Keratinocyte (primary cell): ENCODE measurements around the gene PPL. TPM values are rescaled to one million over a fixed set of nuclear protein-coding genes. Genes with fewer than 3 reads are reported as not detected.

Experiments used
- DNase-seq: peaks from one replicate; pipeline ENCODE4 v3.0.0-alpha.2; 2011; ENCODE audit warnings: low read depth, missing footprints, low spot score
- FAIRE-seq: peaks from 2 replicates; lab custom pipeline; 2011; peaks lifted over from hg19 to GRCh38; lab: Jason Lieb, UNC
- H2AFZ ChIP-seq: 2 replicates; pipeline ENCODE4 v1.6.0; 2012; ENCODE audit warnings: low read length, control low read depth, inconsistent platforms; ENCODE audit not compliant: control insufficient read depth
- H3K27ac ChIP-seq: 2 replicates; pipeline ENCODE4 v1.5.1; 2011; ENCODE audit warnings: low read length; ENCODE audit not compliant: control insufficient read depth, insufficient read depth
- H3K27me3 ChIP-seq: 3 replicates; pipeline ENCODE4 v1.6.0; 2011; ENCODE audit warnings: low read length; ENCODE audit not compliant: control insufficient read depth, insufficient read depth; ENCODE audit errors: extremely low read depth
- H3K36me3 ChIP-seq, 2 experiments: 2 replicates in 1 of 2; 3 replicates in 1 of 2; pipeline ENCODE4 v1.5.1; 2011; ENCODE audit warnings: low read length in 2 of 2, mild to moderate bottlenecking in 1 of 2; ENCODE audit not compliant: control insufficient read depth in 2 of 2, insufficient read depth in 2 of 2; ENCODE audit errors: extremely low read depth in 1 of 2
- H3K4me1 ChIP-seq: 3 replicates; pipeline ENCODE4 v1.5.1; 2011; ENCODE audit warnings: low read length; ENCODE audit not compliant: control insufficient read depth, insufficient read depth; ENCODE audit errors: extremely low read depth
- H3K4me2 ChIP-seq: 3 replicates; pipeline ENCODE4 v1.6.0; 2011; ENCODE audit warnings: low read depth, low read length; ENCODE audit not compliant: control insufficient read depth, insufficient read depth; ENCODE audit errors: extremely low read depth
- H3K4me3 ChIP-seq, 3 experiments: fragments of 200-600 bp in 1 of 3; sonication (generic) in 1 of 3; 2 replicates in 2 of 3; 3 replicates in 1 of 3; pipeline ENCODE4 v1.5.1; 2011 to 2016; ENCODE audit warnings: low read length in 3 of 3, mild to moderate bottlenecking in 3 of 3, control low read depth in 2 of 3, inconsistent platforms in 1 of 3, low read depth in 1 of 3, mixed read lengths in 1 of 3, mixed run types in 1 of 3, moderate library complexity in 1 of 3; ENCODE audit not compliant: control insufficient read depth in 2 of 3, insufficient read depth in 2 of 3; ENCODE audit errors: extremely low read depth in 1 of 3
- H3K79me2 ChIP-seq: 2 replicates; pipeline ENCODE4 v1.6.0; 2012; ENCODE audit warnings: low read length; ENCODE audit not compliant: control insufficient read depth, insufficient read depth
- H3K9ac ChIP-seq: 3 replicates; pipeline ENCODE4 v1.6.0; 2011; ENCODE audit warnings: low read length; ENCODE audit not compliant: control insufficient read depth, insufficient read depth; ENCODE audit errors: extremely low read depth
- H3K9me1 ChIP-seq: 3 replicates; pipeline ENCODE4 v1.6.0; 2011; ENCODE audit warnings: low read length; ENCODE audit not compliant: control insufficient read depth, insufficient read depth; ENCODE audit errors: extremely low read depth
- H3K9me3 ChIP-seq: 2 replicates; pipeline ENCODE4 v1.5.1; 2012; ENCODE audit warnings: low read depth, low read length; ENCODE audit not compliant: control insufficient read depth
- H4K20me1 ChIP-seq: 3 replicates; pipeline ENCODE4 v1.6.0; 2011; ENCODE audit warnings: low read length; ENCODE audit not compliant: control insufficient read depth, insufficient read depth; ENCODE audit errors: extremely low read depth
- CTCF ChIP-seq, 3 experiments: IDR thresholded peaks in 1 of 3; conservative IDR thresholded peaks in 1 of 3; optimal IDR thresholded peaks in 1 of 3; 2 replicates in 2 of 3; 3 replicates in 1 of 3; pipeline versions ENCODE3 to v1.5.1; 2011; ENCODE audit warnings: low read length in 3 of 3, mild to moderate bottlenecking in 3 of 3, moderate library complexity in 2 of 3, control low read depth in 1 of 3, inconsistent platforms in 1 of 3; ENCODE audit not compliant: insufficient read depth in 2 of 3; ENCODE audit errors: extremely low read depth in 1 of 3
- EZH2 ChIP-seq: IDR thresholded peaks from one replicate; pipeline ENCODE4 v1.6.1; 2012; ENCODE audit warnings: inconsistent platforms, mild to moderate bottlenecking, low read length, moderate library complexity
- dilution Hi-C: fragments of 300-500 bp; cut with MboI; formaldehyde crosslinking; loops from one replicate; pipeline ENCODE4 v1.7.0; 2020; ENCODE audit warnings: low sequenced_read_pairs; ENCODE audit not compliant: extremely low pct_ligation_motif_present
- polyA plus RNA-seq, 5 experiments: library from polyadenylated mRNA; depleted of rRNA in 3 of 5; stranded (reverse) in 3 of 5; stranded (forward) in 1 of 5; unstranded in 1 of 5; fragments of >200 nt; gene quantifications; 1 replicate in 1 of 5; 2 replicates in 3 of 5; 3 replicates in 1 of 5; pipeline versions ENCODE4 v1.2.1 to v1.2.3, GENCODE V29; 2011 to 2012; ENCODE audit warnings: missing spikeins in 2 of 5, low read depth in 1 of 5, low replicate concordance in 1 of 5

PPL gene
- polyA plus RNA-seq, 1 donor (not counting 4 experiments of a cell fraction or from before 2014, with no cell fraction given), result 26.6 TPM

- H3K27me3 ChIP-seq, result no peaks in the 10 kb centered on the region
- H3K4me3 ChIP-seq, result no peak overlapping the region
- FAIRE-seq (no peak), DNase-seq (no peak)
- H3K9me1 ChIP-seq, result no peaks in the 10 kb centered on the region
- H2AFZ ChIP-seq, result no peak overlapping the region
- no peaks in the 10 kb centered on the region for H4K20me1 ChIP-seq
- TF ChIP-seq CTCF (optimal IDR thresholded peaks at IDR 0.05 in 1 of 3, IDR thresholded peaks at IDR 0.05 in 1 of 3, conservative IDR thresholded peaks at IDR 0.05 in 1 of 3; ENCODE audit: extremely low read depth in 1 of 3, insufficient read depth in 2 of 3, low read length in 3 of 3) (no peak), EZH2 (no peak)
- no peak overlapping the region for H3K27ac ChIP-seq
- no peak overlapping the region for H3K9ac ChIP-seq
- H3K36me3 ChIP-seq, result peaks cover 5 to 6% of the 10 kb centered on the region in 2 experiments
- no peaks in the 10 kb centered on the region for H3K9me3 ChIP-seq
- no peaks in the 10 kb centered on the region for H3K79me2 ChIP-seq
- dilution Hi-C loops, result no loop called here
- H3K4me1 ChIP-seq, result peaks cover 10% of the 10 kb centered on the region
- H3K4me2 ChIP-seq, result no peak overlapping the region
Observed at GRCh38 chr16:4911970-4912386, 25.0 kb downstream of the PPL start.

GRCh38 chr16:4910828-4911227 lies 26.1 kb downstream of the PPL start:
- Histone ChIP-seq H3K4me3 (no peak overlapping the region), H3K27me3 (no peaks in the 10 kb centered on the region), H3K4me1 (peaks cover 6% of the 10 kb centered on the region), H4K20me1 (no peaks in the 10 kb centered on the region), H3K9me3 (no peaks in the 10 kb centered on the region), H3K36me3 (peaks cover 5 to 6% of the 10 kb centered on the region in 2 experiments), H3K9ac (no peak overlapping the region), H3K4me2 (no peak overlapping the region), H3K9me1 (no peaks in the 10 kb centered on the region), H3K27ac (no peak overlapping the region), H2AFZ (no peak overlapping the region), H3K79me2 (no peaks in the 10 kb centered on the region)
- FAIRE-seq (no peak), DNase-seq (no peak)
- TF ChIP-seq EZH2 (no peak), CTCF (optimal IDR thresholded peaks at IDR 0.05 in 1 of 3, IDR thresholded peaks at IDR 0.05 in 1 of 3, conservative IDR thresholded peaks at IDR 0.05 in 1 of 3; ENCODE audit: extremely low read depth in 1 of 3, insufficient read depth in 2 of 3, low read length in 3 of 3) (no peak)
- dilution Hi-C loops, result no loop called here
